ENCODE measurements around the gene MPZ. TPM values are rescaled to one million over a fixed set of nuclear protein-coding genes. Genes with fewer than 3 reads are reported as not detected.

Gene MPZ
- total RNA-seq: 1 to 10 TPM; 2.8 to 3.3 TPM

DNA sequence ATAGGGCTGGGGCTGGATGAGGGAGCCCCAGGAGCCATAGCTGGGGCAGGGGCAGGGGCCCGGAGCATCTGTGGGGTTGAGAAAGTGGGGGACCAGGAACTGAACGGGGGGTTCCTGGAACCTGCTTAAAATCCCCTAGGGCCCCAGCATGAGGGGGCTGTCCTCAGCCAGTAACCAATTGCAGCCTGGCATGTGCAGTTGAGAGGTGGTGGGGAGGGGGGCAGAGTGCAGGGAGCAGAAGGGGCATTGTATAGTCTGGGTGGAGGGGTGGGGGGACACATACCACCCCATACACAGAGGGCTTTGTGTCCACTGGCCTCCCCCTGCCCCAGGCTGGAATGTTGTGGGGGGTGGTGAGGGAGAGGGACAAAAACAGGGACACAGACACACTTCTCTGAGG, at the start of gene MPZ:
MPZ (minus strand) TSS at position 101 of the 400 bp plus-strand sequence; CDS start at position 38, 63 bp downstream.
- peaks cover 18% of the 10 kb centered on the region for H3K4me1 Mint-ChIP-seq (ENCODE audit: low read depth)
- H3K36me3 Mint-ChIP-seq (ENCODE audit: low read depth): no peaks in the 10 kb centered on the region
- H3K4me3 Mint-ChIP-seq: no peak within 1 kb of the TSS
- TF ChIP-seq, protein P1, sequence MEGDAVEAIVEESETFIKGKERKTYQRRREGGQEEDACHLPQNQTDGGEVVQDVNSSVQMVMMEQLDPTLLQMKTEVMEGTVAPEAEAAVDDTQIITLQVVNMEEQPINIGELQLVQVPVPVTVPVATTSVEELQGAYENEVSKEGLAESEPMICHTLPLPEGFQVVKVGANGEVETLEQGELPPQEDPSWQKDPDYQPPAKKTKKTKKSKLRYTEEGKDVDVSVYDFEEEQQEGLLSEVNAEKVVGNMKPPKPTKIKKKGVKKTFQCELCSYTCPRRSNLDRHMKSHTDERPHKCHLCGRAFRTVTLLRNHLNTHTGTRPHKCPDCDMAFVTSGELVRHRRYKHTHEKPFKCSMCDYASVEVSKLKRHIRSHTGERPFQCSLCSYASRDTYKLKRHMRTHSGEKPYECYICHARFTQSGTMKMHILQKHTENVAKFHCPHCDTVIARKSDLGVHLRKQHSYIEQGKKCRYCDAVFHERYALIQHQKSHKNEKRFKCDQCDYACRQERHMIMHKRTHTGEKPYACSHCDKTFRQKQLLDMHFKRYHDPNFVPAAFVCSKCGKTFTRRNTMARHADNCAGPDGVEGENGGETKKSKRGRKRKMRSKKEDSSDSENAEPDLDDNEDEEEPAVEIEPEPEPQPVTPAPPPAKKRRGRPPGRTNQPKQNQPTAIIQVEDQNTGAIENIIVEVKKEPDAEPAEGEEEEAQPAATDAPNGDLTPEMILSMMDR (IDR thresholded peaks at IDR 0.05): no peak
- no peak for ATAC-seq
- DNase-seq: no peak
- H3K9me3 Mint-ChIP-seq: no peaks in the 10 kb centered on the region
- CTCF ChIA-PET: no interaction called here
- no peaks in the 10 kb centered on the region for H3K27me3 Mint-ChIP-seq
- intact Hi-C loops (cut with micrococcal nuclease): loop anchor here (10.0 kb wide), 1 partner anchor 115 kb away; the partner anchor contains the start of gene ADAMTS4
- no peak within 1 kb of the TSS for H3K27ac Mint-ChIP-seq
- POLR2A ChIA-PET: no interaction called here

DNA sequence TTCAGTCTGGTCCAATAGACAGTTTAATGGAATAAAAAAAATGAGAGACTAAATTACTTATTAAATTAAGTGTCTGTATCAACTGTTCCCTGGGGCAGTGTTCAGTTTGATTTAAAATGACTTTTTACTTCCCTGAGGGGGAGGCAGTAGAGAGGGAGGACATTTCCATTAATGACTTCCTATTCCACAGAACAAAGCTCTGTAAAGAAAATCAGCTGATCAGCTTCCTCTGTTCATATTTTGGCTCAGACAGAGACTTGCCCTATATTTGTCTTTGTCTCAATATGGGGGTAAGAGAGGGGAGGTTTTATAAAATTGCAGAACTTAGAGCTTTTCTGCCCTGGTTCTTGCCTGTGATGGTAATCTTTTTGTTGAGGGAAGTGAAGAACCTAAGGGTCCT, 49.5 kb upstream of the MPZ start:
- intact Hi-C loops (cut with micrococcal nuclease): no loop called here
- peak overlapping the region; percentile 48 for H3K27ac Mint-ChIP-seq
- H3K4me3 Mint-ChIP-seq: no peak overlapping the region
- TF ChIP-seq, protein P1 (IDR thresholded peaks at IDR 0.05): no peak
- ChIA-PET POLR2A (no interaction called here), CTCF (interaction anchor here (0.9 to 1.4 kb wide), 3 partner anchors 68 to 133 kb away, joined by 3 read pairs; partner anchors contain the start of gene TOMM40L)
- peaks cover 17% of the 10 kb centered on the region for H3K4me1 Mint-ChIP-seq (ENCODE audit: low read depth)
- ATAC-seq (no peak), DNase-seq (no peak)
- H3K36me3 Mint-ChIP-seq (ENCODE audit: low read depth): peaks cover 16% of the 10 kb centered on the region
- no peaks in the 10 kb centered on the region for H3K9me3 Mint-ChIP-seq
- H3K27me3 Mint-ChIP-seq: no peaks in the 10 kb centered on the region

DNA sequence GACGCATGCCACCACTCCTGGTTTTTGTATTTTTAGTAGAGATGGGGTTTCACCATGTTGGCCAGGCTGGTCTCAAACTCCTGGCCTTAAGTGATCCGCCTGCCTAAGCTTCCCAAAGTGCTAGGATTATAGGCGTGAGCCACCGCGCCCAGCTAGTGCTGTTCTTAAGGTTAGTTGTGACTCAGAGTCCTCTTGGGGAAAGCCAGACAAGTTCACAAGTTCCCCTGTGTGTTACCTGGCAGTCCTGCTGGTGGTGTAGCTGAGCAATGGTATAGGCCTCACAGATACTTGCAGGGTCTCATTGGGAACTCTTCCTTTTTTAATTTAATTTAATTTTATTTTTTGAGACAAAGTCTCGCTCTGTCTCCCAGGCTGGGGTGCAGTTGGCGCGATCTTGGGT, 47.3 kb upstream of the MPZ start:
- TF ChIP-seq, protein P1 (IDR thresholded peaks at IDR 0.05): no peak
- H3K27ac Mint-ChIP-seq: no peak overlapping the region
- ChIA-PET POLR2A (no interaction called here), CTCF (interaction anchor here (0.9 to 2.3 kb wide), 3 partner anchors 10 to 147 kb away, joined by 3 to 10 read pairs (median 3); partner anchors contain the start of gene CFAP126)
- H3K4me1 Mint-ChIP-seq (ENCODE audit: low read depth): peaks cover 15% of the 10 kb centered on the region
- no peaks in the 10 kb centered on the region for H3K9me3 Mint-ChIP-seq
- H3K36me3 Mint-ChIP-seq (ENCODE audit: low read depth): peaks cover 7% of the 10 kb centered on the region
- intact Hi-C loops (cut with micrococcal nuclease): no loop called here
- no peak overlapping the region for H3K4me3 Mint-ChIP-seq
- DNase-seq (no peak), ATAC-seq (no peak)
- H3K27me3 Mint-ChIP-seq: no peaks in the 10 kb centered on the region

DNA sequence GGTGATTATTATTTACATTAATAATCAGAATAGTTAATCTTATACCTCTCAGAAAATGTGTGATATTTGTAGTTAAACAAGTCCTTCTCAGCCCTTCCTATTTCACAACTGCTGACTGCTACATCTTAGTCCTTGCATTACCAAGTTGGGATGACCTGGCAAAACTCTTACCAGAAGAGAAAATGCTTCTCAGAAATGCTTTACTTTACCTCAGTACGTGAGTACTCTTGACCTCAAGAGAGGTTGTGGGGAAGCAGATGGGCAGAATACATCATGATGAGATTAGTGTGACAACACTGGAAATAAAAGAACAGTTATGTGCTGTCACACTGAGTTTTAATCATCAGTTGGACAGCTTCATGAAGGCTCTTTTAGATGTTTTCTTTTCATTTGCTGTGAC, 41.7 kb upstream of the MPZ start:
- H3K27ac Mint-ChIP-seq: peak overlapping the region; percentile 42
- ATAC-seq (no peak), DNase-seq (no peak)
- CTCF ChIA-PET: interaction anchor here (1.2 to 4.0 kb wide), 4 partner anchors 31 to 61 kb away, joined by 3 to 27 read pairs (median 4); partner anchors contain the start of gene SDHC
- H3K4me1 Mint-ChIP-seq (ENCODE audit: low read depth): peaks cover 7% of the 10 kb centered on the region
- no peak overlapping the region for H3K4me3 Mint-ChIP-seq
- intact Hi-C loops (cut with micrococcal nuclease): no loop called here
- H3K27me3 Mint-ChIP-seq: no peaks in the 10 kb centered on the region
- H3K36me3 Mint-ChIP-seq (ENCODE audit: low read depth): peaks cover 5% of the 10 kb centered on the region
- TF ChIP-seq, protein P1 (IDR thresholded peaks at IDR 0.05): no peak
- POLR2A ChIA-PET: no interaction called here
- no peaks in the 10 kb centered on the region for H3K9me3 Mint-ChIP-seq

DNA sequence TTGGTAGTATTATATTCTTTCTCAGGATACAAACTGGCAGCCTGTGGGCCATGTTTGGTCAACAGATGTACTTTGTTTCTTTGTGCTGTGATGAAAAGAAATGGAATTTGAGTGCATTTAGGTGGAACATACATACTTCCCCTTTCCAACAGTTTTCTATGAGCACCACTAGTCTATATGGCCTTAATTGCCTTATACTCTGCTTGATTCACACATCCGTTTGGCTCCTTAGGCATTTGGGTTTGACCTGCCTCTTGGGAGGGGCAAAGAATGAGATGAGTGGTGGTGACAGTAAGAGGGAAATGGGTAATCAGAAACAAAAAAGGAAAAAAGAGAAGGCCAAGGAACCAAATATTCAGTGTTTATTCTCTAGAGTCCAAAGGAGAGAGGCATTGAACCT, 40.9 kb upstream of the MPZ start:
- POLR2A ChIA-PET: no interaction called here
- H3K27me3 Mint-ChIP-seq: no peaks in the 10 kb centered on the region
- peaks cover 5% of the 10 kb centered on the region for H3K36me3 Mint-ChIP-seq (ENCODE audit: low read depth)
- no peaks in the 10 kb centered on the region for H3K9me3 Mint-ChIP-seq
- H3K4me3 Mint-ChIP-seq: no peak overlapping the region
- intact Hi-C loops (cut with micrococcal nuclease): no loop called here
- CTCF ChIA-PET: no interaction called here
- TF ChIP-seq, protein P1 (IDR thresholded peaks at IDR 0.05): no peak
- no peak overlapping the region for H3K27ac Mint-ChIP-seq
- DNase-seq (no peak), ATAC-seq (no peak)
- H3K4me1 Mint-ChIP-seq (ENCODE audit: low read depth): peaks cover 7% of the 10 kb centered on the region
